GM18508 (cell line): ENCODE data around the gene ATRAID.
"Not testable (repeated sequence)": the region's sequence is repeated elsewhere in the genome, so short reads cannot be mapped to it uniquely, and the experiment has no call there.

Experiments
- ATAC-seq: cut with Tn5 transposase; IDR thresholded peaks from one replicate; pipeline ENCODE4 v1.9.1; 2021; ENCODE audit warnings: moderate number of reproducible peaks; ENCODE audit not compliant: insufficient read depth, unreplicated experiment

ATRAID gene, protein sequence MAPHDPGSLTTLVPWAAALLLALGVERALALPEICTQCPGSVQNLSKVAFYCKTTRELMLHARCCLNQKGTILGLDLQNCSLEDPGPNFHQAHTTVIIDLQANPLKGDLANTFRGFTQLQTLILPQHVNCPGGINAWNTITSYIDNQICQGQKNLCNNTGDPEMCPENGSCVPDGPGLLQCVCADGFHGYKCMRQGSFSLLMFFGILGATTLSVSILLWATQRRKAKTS

DNA sequence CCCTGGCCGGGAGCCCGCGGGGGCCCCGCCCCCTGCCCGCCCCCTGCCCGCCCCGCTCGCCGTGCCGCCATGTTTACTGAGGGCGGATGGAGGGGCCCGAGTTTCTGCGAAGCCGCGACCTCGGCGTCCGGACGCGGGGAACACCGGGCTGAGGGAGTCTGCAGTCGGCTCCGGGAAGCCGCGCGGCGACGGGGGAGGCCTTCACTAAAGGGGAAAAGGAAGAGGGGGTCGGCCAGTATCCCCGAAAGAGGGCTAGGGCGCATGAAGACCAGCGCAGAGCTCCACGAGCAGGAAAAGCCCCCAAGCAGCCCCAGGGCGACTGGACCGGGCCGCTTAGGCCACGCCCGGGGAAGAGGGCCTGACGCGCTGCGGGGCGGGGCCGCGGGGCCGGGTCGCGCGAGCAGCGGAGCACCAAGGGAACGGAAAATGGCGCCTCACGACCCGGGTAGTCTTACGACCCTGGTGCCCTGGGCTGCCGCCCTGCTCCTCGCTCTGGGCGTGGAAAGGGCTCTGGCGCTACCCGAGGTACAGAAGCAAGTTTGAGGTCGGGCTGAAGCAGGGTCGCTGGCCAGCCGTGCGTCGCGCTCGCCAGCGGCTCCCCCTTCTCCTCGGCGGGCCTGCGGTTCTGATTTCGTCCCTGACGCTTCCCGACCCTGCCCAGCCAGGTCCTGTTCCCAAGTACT lies at the start of gene ATRAID, which contains the start of gene SLC5A6:
Gene ATRAID, plus strand, starts transcription at position 99 of the 683 bp plus-strand sequence. Its CDS starts 328 bp downstream, at position 427.
Gene SLC5A6, minus strand, starts transcription at position 326 of the 683 bp plus-strand sequence. CDS start 4,618 bp downstream, outside the sequence.
- ATAC-seq: no peak

DNA sequence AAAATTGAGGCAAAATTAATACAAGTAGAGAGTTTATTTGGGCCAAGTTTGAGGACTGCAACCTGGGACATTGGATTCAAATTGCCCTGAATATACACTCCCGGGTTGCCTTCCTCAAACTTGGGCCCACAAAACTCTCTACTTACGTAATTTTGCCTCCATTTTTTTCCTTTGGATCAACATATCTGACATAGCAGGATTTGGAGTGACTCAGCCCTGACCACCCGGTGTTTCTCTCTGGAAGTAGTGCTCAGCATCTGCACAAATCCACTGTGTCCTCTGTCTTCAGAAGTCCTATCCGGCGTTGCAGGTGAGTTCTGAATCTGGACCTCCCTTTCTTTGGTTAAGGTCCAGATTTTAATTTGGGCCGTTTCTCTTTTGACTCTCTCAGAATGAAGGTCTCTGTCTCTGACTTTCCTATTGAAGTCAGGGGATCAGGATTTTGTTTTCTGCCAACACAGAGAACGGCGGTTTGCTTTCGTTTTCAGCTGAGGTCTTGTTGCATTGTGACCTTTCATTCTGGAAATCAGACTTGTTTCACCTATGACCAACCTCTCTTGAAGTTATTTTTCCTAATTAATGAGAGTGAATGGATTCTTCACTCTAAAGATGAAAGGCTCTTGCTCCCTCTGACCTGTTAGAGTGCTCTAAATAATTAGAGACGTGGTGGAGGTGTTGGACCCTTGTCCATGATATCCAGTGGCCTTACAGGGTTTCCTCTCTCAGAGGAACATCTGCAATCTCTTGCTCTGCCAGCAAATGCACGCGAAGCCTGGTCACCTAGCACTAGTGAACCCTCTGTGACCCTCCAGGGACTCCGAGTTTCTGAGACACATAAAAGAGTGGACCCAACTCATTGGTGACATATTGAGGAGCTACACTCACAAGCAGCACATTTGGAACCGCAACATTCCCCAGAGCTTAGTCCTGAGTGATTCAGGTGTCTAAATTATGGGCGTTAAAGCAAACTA lies 49.4 kb upstream of the ATRAID start:
- no peak for ATAC-seq

DNA sequence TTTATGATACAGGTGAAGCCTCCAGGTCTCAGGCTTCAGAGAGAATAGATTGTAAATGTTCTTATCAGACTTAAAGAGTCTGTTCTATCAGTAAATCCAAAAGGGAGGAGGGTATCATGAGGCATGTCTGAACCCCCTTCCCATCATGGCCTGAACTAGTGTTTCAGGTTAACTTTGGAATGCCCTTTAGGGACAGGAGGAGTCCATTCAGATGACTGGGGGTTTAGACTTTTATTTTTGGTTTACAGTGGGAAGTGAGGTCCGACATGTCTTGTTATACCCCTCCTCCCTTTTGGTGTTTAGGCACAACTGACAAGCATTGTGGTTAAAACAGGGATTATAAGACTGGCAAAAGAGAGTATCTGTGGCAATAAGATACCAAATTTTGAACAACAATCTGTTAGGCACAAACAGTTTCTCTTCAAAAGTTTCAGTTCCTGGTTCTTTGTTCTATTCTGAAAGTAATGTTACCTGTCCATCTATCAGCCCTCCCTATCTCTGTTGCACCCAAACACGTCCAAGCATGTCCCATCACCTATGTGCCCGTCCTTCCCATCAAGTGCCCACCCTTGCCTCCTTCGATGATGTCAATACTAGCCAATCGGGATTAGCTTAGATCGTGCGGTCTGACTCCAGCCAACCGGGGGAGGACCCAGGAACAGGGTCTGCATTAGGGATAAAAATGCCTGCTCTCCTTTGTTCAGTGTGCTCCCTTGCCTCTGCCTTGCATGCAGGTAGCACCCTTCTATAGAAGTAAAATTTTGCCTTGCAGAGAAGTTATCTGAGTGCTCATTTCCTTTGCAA lies 46.7 kb upstream of the ATRAID start:
- no peak for ATAC-seq

DNA sequence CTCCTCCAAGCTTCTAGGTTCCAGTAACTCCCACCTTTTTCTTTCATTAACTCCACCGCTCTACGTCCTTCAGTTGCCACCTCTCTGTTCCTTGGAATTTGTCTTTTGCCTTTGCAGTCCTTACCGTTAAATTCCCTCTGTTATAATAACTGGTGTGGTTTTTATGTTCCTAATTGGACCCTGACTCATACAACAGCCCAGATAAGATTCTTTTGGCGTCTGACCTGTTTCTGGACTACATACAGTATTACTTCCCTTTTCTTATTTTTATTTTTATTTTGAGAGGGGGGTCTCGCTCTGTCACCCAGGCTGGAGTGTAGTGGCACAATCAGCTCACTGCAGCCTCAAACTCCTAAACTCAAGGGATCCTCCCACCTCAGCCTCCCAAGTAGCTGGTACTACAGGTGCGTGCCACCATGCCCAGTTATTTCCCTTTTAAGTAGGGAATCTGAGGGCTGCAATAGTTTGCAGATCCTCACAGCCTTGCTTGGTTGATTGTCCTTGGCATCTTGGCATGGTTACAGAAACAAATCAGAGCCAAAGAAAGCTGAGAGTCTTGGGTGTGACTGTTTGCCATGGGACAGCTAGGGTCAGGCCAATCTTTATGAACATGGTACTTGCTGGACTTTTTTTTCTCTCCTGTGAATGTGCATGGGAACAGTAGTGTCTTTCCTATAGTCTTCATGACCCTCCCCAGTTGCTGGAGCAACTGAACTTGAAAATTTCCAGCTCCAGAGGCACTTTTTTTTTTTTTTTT lies 41.1 kb upstream of the ATRAID start:
- no peak for ATAC-seq

DNA sequence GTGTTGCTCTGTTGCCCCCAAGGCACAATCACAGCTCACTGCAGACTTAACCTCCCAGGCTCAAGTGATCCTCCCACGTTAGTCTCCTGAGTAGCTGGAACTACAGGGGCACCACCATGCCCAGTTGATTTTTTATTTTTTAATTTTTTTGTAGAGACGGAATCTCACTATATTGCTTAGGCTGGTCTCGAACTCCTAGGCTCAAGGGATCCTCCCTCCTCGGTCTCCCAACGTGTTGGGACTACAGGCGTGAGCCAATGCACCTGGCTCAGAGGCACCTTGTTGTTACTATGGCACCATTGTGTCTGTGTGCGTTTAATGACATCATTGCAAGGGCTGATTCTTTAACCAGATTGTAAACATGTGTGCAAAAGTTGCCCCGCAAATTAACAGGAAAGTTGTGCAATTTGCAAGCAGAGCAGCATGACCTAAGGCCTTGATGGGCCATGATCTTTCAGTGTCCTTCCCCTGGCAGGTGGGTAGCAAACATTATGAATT lies 40.4 kb upstream of the ATRAID start:
- no peak for ATAC-seq

DNA sequence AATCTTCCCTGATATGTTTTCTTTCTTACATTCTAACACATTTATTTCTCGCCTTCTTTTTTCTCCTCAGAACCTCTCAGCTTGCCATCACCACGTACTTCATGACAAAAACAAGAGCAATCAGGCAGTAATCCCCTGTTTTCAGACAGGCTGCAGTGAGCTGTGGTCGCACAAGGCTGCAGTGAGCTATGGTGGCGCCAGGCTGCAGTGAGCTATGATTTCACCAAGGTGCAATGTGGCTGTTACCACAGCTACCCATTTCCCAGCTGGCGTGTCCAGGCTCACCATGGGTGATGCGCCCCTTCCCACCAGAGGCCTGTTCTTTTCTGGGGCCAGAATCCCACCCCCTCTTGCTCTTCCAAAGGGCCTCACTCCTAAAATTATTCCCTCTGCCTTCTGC lies 37.2 kb upstream of the ATRAID start:
- ATAC-seq: no peak

DNA sequence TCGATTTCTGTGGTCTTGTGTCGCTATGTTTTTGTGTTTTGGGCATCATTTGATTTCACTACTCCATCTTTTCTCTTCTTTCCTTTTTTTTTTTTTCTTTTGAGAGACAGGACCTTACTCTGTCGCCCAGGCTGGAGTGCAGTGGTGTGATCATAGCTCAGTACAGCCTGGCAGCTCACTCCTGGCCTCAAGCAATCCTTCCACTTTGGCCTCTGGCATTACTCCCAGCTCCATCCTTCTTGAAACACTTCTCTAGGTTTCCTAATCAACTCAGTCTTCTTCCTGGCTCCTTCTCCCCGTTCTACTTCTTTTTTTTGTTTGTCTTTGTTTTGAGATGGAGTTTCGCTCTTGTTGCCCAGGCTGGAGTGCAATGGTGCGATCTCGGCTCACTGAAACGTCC lies 36.5 kb upstream of the ATRAID start:
- ATAC-seq: no peak

DNA sequence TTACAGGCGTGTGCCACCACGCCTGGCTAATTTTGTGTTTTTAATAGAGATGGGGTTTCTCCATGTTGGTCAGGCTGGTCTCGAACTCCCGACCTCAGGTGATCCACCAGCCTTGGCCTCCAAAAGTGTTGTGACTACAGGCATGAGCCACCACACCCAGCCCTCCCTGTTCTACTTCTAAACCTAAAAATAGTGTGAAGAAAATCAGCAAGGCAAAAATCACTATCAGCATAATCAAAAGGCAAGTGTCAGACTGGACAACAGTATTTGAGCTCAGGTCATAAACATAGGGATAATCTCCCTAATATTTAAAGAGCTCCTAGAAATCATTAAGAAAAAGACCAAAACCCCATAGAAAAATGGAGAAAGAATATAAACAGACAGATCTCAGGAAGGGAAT lies 36.1 kb upstream of the ATRAID start:
- ATAC-seq: not testable (repeated sequence)

DNA sequence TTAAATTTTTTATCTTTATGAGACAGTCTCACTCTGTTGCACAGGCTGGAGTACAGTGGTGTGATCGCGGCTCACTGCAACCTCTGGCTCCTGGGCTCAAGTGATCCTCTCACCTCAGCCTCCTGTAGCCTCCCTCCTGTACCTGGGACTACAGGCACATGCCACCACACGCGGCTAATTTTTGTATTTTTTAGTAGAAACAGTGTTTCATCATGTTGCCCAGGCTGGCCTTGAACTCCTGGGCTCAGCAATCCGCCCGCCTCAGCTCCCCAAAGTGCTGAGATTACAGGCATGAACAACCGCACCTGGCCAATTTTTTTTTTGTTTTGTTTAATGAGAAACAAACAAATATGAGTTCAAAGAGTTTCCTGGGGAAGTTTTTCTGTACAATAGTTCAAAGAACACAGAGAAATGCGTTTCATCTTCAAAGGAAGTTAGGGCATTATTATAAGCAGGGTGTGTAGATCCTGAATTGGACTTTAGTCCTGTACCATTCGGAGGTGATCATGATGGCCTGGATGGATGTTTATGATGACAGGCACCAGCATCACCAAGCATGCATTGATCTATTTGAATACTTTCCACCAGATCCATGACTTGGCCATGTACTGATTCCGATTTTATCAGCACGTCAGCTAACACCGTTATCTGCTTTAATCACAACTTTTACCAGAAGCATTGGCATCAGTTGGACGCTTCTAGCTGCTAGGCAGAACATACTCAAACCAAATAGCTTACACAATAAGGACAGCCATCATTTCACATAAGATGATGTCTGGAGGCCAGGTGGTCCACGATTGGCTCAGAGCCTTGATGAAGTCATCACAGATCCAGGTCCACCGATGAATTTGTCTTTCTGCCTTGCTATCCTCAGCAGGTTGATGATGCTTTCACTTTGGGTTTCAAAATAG lies 34.1 kb upstream of the ATRAID start:
- ATAC-seq: no peak

DNA sequence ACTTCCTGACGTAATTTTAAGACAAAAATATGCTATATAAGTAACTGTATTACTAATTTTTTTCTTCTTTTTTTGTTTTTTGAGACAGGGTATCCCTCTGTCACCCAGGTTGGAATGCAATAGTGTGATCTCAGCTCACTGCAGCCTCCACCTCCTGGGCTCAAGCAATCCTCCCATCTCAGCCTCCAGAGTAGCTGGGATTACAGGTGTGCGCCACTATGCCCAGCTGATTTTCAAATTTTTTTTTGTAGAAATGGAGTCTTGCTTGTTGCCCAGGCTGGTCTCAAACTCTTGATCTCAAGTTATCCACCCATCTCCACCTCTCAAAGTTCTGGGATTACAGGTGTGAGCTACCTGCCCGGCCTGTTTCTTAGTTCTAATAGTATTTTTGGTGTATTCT lies 33.4 kb upstream of the ATRAID start:
- no peak for ATAC-seq

DNA sequence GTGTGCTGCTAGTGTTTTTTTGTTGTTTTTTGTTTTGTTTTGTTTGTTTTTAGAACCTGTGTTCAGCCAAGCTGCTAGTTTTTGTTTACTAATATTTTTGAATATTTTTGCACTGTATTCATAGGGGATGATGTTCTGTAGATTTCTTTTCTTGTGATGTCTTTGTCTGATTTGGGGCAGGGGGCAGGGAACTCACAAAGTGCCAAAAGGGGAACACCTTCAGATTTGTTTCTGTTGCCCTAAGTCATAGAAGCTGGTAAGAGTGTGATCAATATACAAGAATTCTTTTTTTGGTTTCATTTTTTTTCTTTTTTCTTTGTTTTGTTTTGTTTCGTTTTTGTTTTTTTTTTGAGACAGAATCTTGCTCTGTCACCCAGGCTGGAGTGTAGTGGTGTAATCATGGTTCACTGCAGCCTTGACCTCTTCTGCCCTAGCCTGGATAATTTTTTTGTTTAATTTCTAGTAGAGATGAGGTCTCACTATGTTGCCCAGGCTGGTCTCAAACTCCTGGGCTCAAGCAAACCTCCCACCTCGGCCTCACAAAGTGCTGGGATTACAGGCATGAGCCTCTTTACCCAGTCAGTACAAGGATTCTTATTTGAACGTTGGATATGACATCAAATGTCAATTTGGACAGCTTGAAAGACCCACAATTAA lies 32.4 kb upstream of the ATRAID start:
- ATAC-seq: no peak

DNA sequence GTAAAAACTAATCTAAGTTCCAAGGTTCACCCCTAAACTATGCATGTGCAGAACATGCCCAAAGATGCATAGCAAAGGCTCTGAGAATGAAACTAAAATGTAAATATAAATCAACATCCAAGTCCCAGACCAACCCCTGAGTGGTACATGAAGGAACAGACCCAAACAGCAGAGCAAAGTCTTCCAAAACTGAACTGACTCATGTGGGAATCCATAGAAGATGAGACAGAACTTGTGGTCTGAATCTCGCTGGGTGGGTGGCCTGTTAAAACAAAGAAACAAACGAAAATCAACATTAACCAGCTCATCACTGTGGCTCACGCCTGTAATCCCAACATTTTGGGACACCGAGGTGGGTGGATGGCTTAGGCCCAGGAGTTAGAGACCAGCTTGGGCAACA lies 29.5 kb upstream of the ATRAID start:
- no peak for ATAC-seq

DNA sequence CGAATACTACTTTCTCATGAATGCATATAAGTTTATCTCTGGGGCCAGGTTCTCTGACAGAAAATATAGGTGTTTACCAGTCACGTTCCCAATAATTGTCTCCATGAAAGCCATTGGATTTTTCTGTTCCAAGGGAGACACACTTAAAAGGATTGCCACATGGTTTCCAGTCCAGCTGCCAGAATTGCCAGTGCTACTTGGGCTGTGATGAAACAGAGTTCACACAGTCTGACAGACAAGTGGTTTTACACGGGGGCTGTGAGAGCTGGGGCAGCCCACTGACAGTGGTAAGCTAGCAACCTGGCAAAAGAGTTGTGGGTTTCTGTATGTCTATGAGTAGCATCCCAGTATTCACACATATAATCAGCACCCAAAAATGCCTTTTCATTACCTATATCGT lies 27.7 kb upstream of the ATRAID start:
- no peak for ATAC-seq

DNA sequence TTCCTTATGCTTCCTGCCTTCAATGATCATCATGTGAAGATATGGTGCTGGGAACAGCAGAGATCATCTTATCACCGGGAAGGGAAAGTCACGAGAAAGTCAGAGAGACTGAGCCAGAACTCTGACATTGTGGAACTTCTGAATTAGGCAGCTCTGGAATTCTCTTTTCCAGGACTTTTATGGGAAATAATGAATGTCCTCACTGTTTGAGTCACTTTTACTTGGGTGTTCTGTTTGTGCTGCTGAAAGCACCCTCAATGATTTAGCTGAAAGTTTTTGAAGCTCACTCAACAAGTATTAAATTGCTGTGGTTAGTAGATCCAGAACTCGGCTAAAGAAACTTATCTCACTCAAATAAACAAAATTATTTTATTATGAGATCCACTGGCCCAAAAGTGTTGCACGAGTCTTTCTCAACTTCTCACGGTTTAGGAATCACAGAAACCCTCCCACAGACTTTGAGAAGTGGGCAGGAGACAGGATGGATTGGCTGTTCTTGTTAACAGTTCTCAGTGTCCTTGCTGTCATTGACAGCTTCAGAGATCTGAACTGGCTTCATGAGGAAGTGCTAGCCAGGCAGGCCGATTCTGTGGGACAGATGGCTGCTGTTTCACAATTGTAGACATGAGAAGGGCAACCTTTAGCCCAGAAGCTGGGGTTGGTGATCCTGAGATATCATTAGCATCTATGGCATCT lies 26.4 kb upstream of the ATRAID start:
- ATAC-seq: no peak

DNA sequence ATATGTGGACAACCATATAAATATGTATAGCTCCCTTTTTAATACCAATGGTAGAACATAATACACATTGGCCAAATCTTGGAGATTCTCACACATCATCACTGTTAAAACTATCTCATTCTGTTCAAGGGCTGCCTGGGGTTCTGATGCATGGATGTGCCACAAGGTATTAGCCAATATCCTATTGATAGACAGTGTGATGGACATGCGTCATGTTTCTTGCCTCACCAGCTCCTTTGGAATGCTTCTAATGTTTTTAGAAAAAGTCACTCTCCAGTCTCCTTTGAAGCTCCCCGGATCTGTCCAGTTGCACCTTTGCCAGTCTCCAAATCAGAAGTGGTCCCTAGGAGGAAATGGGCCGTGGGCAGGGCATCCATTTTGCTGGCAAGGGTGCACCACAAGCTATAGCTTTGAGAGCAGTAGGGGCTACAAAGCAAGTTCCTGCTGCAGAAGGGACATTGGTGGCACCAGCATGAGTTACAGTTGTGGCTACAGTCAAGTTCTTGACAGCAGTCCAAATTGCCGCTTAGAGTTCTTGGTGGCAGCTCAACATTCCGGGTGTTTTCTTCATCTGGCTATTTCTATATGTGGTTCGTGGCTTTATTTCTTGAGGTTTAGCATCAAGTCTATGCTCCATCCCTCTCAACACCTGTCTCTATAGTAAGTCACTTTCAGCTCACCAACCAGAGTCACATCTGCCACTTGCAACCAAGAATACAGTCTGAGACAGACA lies 25.1 kb upstream of the ATRAID start:
- no peak for ATAC-seq

DNA sequence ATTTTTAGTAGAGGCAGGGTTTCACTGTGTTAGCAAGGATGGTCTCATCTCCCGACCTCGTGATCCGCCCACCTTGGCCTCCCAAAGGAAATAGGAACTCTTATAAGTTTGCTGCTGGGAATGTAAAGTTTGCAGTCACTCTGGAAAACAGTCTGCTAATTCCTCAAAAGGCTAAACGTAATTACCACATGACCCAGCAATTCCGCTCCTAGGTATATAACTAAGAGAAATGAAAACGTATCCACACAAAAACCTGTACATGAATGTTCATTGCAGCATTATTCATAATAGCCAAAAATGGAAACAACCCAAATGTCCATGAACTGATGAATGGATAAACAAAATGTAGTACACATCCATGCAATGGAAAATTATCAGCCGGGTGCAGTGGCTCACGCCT lies 21.9 kb upstream of the ATRAID start:
- ATAC-seq: no peak
